GM18526 (cell line): ENCODE results near the gene CGA.

Experiments used
- POLR2A ChIP-seq: IDR thresholded peaks from 3 replicates; pipeline ENCODE4 v1.6.1; 2011; ENCODE audit not compliant: insufficient read length; ENCODE audit errors: extremely low read depth

CGA gene

DNA sequence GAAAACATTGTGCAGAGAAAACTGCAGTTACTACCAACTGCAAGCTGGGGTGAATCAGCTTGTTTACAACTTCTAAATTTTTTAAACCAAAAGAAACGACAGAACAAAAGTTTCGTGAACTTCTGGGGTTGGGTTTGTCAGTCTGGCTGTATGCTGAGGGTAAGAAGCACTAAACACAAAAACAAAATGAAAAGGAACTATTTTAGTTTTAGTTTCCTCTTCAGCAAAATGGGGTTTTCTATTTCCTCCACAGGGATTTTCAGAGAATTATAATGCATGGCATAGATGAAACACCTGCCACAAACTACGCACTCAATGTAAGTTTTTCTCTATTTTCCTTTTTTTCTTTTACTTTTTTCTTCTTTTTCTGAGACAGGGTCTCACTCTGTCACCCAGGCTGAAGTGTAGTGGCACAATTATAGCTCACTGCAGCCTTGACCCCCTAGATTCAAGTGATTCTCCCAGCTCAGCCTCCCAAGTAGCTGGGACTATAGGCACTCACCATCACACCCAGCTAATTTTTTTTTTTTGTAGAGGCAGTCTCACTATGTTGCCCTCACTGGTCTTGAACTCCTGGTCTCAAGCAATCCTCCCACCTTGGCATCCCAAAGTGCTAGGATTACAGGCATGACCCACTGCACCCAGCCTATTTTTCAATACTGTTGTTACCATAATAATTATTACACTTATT, 40.6 kb downstream of the CGA start:
- no peak for TF ChIP-seq POLR2A

DNA sequence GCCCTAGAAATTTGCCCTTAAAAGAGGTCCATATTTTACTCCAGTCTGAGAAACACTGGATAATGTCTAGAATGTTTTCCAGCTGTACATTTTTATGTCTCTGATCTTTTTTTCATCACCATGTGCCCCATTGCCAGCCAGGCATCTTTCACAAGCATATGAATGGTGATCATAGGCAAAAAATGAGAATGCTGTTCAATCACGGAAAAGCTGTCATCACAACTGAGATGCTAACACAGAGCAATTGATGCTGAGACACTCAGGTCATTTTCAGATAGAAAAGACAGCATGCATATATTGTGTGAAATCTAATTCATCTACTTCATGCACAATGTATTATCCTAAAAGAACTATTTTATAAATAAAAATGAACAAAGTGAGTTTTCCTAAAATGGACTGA, 41.6 kb downstream of the CGA start:
- no peak for TF ChIP-seq POLR2A

DNA sequence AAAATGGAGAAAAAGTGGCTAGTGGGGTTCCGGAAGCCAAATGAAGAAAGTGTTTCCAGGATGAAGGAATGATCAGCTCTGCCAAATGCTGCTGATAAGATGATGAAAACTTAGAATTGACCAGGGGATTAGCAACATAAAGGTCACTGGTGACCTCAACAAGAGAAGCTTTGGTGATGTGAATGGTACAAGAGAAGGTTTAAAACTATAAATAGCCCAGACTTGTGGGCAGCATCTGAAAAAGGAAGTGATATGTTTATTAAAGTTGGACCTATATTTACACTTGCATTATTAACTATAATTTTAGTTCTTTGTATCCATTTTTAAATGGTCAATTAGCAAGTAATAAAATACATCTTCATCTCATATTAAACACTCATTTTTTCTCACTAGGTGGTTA, 45.1 kb downstream of the CGA start:
- no peak for TF ChIP-seq POLR2A

DNA sequence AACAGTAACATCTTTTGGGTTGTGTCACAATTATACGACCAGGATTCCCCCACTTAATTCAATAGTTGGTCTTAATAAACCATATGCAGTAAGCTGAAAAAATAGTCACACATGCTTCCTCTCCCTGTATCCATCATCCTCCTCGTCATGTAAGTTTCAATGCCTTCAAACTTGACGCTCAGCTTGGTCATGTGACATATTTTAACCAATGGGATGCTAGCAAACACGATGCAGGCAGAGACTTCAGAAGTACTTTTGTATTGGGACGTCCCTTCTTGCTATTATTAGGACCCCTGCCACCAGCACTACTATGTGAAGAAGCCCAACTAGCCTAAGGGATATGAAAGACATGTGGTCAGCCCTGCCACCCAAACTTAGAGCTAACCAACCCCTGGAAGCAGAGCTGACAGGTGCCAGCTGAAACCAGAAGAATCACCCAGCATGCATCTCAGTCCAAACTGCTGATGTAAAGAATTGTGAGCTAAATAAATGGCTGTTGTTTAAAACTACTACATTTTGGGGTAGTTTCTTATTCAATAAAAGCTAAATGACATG, 49.3 kb downstream of the CGA start:
- TF ChIP-seq POLR2A: no peak

DNA sequence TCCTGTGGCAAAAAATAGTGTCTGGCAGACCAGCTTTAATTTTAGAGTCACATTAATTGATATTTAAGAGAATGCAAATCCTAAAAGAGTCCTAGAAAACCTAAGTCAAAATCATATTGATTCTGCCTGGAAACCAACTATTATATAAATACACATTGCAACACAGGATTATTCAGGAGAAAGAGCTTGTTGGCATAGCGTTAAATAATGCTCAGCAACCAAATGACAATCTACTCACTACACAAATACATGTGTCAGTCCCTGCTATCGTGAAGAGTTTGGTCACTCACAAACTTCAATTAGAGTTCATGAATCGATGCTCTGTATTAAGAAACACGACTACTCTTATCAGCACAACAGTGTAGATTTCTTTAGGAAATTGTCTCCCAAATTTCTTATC, 54.2 kb downstream of the CGA start:
- TF ChIP-seq POLR2A: no peak
